Measurements from ENCODE around the gene MAN2A1. TPM values are rescaled to one million over a fixed set of nuclear protein-coding genes. Genes with fewer than 3 reads are reported as not detected.

MAN2A1 gene
- total RNA-seq, 1 donor from 2014 or later, result 83.6 TPM

DNA sequence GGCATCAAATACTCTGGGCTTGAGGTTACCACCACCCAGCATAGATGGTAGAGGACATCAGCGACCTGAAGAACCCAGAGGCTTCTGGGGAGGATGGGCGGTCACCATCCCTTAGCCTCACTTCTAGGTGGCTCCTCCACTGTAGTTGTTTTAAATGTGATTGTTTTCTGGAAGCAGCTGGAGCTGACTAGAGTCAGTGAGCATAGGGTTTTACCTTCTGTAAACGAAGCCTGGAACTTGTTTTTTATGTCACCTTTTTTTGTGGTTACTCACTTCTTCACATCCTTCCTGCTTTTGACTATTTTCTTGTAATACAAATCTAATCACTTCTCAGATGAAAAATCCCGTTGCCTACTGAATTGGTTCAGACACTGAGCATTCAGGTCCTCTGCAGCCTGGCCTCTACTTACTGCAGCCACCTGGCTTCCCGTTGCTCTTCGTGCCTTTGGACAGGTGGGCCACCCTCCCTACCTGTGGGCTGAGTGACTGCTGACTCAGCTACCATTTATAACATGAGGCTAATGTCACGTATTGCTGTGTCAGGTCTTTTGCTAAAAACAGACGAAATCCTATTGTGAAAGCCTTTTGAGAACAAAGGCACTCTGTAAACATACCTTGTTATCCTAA lies 167.8 kb downstream of the MAN2A1 start:
- Mint-ChIP-seq H3K9me3 (ENCODE audit: unreplicated experiment) (no peaks in the 10 kb centered on the region), H3K36me3 (ENCODE audit: low read depth, unreplicated experiment) (peaks cover 18% of the 10 kb centered on the region), H3K27ac (ENCODE audit: unreplicated experiment) (no peak overlapping the region), H3K4me3 (ENCODE audit: unreplicated experiment) (no peak overlapping the region), H3K4me1 (ENCODE audit: unreplicated experiment) (peaks cover 4% of the 10 kb centered on the region), H3K27me3 (ENCODE audit: unreplicated experiment) (no peaks in the 10 kb centered on the region)
- DNase-seq (ENCODE audit: low spot score), result no peak
- no peak for TF ChIP-seq CTCF (IDR thresholded peaks at IDR 0.05; ENCODE audit: unreplicated experiment)

GRCh38 chr5:109859537-109859936 lies 169.8 kb downstream of the MAN2A1 start:
- Mint-ChIP-seq H3K27me3 (ENCODE audit: unreplicated experiment) (no peaks in the 10 kb centered on the region), H3K9me3 (ENCODE audit: unreplicated experiment) (no peaks in the 10 kb centered on the region), H3K4me3 (ENCODE audit: unreplicated experiment) (no peak overlapping the region), H3K36me3 (ENCODE audit: low read depth, unreplicated experiment) (peaks cover 18% of the 10 kb centered on the region), H3K27ac (ENCODE audit: unreplicated experiment) (no peak overlapping the region), H3K4me1 (ENCODE audit: unreplicated experiment) (peaks cover 4% of the 10 kb centered on the region)
- no peak for DNase-seq (ENCODE audit: low spot score)
- TF ChIP-seq CTCF (IDR thresholded peaks at IDR 0.05; ENCODE audit: unreplicated experiment), result no peak

DNA sequence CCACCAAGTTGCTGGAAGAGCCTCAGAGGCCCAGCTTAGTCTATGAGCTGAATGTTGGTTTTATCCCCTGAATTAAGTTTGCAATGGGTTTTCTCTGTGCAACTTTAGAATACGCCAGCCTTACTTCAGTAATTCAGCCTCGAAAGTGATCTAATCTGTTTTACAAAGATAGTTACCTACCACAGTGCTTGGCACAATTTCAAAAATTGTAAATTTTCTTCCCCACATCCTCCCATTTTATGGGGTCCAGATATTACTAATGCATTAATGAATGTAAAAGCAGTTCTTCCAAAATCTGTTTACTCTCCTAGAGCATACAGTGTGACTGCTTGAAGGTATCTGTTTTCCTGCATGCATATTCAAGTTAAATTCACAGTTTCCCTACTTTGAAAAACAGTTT lies 172.6 kb downstream of the MAN2A1 start:
- no peaks in the 10 kb centered on the region for H3K27me3 Mint-ChIP-seq (ENCODE audit: unreplicated experiment)
- H3K36me3 Mint-ChIP-seq (ENCODE audit: low read depth, unreplicated experiment), result peaks cover 18% of the 10 kb centered on the region
- DNase-seq (ENCODE audit: low spot score), result no peak
- no peak overlapping the region for H3K4me3 Mint-ChIP-seq (ENCODE audit: unreplicated experiment)
- H3K27ac Mint-ChIP-seq (ENCODE audit: unreplicated experiment), result no peak overlapping the region
- TF ChIP-seq CTCF (IDR thresholded peaks at IDR 0.05; ENCODE audit: unreplicated experiment), result no peak
- no peaks in the 10 kb centered on the region for H3K9me3 Mint-ChIP-seq (ENCODE audit: unreplicated experiment)
- peaks cover 9% of the 10 kb centered on the region for H3K4me1 Mint-ChIP-seq (ENCODE audit: unreplicated experiment)

GRCh38 chr5:109863752-109864151 lies 174.0 kb downstream of the MAN2A1 start:
- Mint-ChIP-seq H3K4me1 (ENCODE audit: unreplicated experiment) (peaks cover 5% of the 10 kb centered on the region), H3K27ac (ENCODE audit: unreplicated experiment) (no peak overlapping the region), H3K36me3 (ENCODE audit: low read depth, unreplicated experiment) (peaks cover 16% of the 10 kb centered on the region), H3K9me3 (ENCODE audit: unreplicated experiment) (no peaks in the 10 kb centered on the region), H3K4me3 (ENCODE audit: unreplicated experiment) (no peak overlapping the region), H3K27me3 (ENCODE audit: unreplicated experiment) (no peaks in the 10 kb centered on the region)
- TF ChIP-seq CTCF (IDR thresholded peaks at IDR 0.05; ENCODE audit: unreplicated experiment), result no peak
- no peak for DNase-seq (ENCODE audit: low spot score)

- no peak overlapping the region for H3K27ac Mint-ChIP-seq (ENCODE audit: unreplicated experiment)
Measured at GRCh38 chr5:109865637-109866036, 175.9 kb downstream of the MAN2A1 start.

More at GRCh38 chr5:109865637-109866036, 175.9 kb downstream of the MAN2A1 start:
- no peak overlapping the region for H3K4me3 Mint-ChIP-seq (ENCODE audit: unreplicated experiment)
- TF ChIP-seq CTCF (IDR thresholded peaks at IDR 0.05; ENCODE audit: unreplicated experiment), result no peak
- no peaks in the 10 kb centered on the region for H3K27me3 Mint-ChIP-seq (ENCODE audit: unreplicated experiment)
- H3K9me3 Mint-ChIP-seq (ENCODE audit: unreplicated experiment), result no peaks in the 10 kb centered on the region
- H3K36me3 Mint-ChIP-seq (ENCODE audit: low read depth, unreplicated experiment), result peaks cover 14% of the 10 kb centered on the region
- H3K4me1 Mint-ChIP-seq (ENCODE audit: unreplicated experiment), result peaks cover 5% of the 10 kb centered on the region
- no peak for DNase-seq (ENCODE audit: low spot score)
